Astrocyte of the cerebellum (primary cell): Measurements from ENCODE around the gene LARGE2.
"Not testable (repeated sequence)": the region's sequence is repeated elsewhere in the genome, so short reads cannot be mapped to it uniquely, and the experiment has no call there.

ENCODE experiments used
- DNase-seq: peaks from one replicate; pipeline ENCODE4 v3.0.0-alpha.2; 2011; ENCODE audit warnings: low read depth
- H3K4me3 ChIP-seq: 2 replicates; pipeline ENCODE4 v1.5.1; 2011; ENCODE audit warnings: mild to moderate bottlenecking, low read depth, low read length, moderate library complexity
- in situ Hi-C: cut with HindIII; loops from 2 replicates; pipeline ENCODE4 v1.10.0; 2017; ENCODE audit warnings: low sequenced_read_pairs
- TF ChIP-seq, protein P1 (sequence below): IDR thresholded peaks from 2 replicates; pipeline ENCODE4 v1.5.1; 2012; ENCODE audit warnings: low read length, low read depth, moderate library complexity, mild to moderate bottlenecking; ENCODE audit errors: missing control alignments

LARGE2 gene

DNA sequence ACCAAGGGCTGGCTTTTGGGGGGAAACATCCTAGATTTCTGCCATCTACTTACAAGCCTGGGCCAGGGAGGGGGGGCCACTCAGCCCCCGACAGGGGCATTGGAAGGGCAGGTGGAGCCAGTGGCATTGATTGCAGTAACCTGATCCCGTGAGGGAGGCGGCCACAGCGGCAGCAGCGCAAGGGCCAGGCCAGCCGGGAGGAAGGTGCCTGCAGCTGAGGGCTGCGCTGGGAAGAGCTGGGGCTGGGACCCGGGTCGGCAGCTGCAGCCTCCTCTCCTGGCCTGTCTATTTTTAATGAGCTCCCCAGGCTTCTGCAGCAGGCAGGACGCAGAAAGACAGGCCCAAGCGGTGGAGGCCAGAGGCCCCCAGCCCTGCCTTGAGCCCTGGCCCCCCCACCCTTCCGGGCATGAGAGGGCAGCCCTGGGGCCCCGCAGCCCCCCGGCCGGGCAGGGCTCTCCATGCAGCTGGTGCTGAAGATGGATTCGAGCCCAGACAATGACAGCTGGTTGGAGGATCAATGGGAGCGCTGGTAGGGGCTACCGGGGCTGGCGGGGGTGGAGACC is 26.0 kb upstream of the LARGE2 start:
- DNase-seq = no peak
- in situ Hi-C loops = no loop called here
- no peak overlapping the region for H3K4me3 ChIP-seq
- TF ChIP-seq, protein P1, sequence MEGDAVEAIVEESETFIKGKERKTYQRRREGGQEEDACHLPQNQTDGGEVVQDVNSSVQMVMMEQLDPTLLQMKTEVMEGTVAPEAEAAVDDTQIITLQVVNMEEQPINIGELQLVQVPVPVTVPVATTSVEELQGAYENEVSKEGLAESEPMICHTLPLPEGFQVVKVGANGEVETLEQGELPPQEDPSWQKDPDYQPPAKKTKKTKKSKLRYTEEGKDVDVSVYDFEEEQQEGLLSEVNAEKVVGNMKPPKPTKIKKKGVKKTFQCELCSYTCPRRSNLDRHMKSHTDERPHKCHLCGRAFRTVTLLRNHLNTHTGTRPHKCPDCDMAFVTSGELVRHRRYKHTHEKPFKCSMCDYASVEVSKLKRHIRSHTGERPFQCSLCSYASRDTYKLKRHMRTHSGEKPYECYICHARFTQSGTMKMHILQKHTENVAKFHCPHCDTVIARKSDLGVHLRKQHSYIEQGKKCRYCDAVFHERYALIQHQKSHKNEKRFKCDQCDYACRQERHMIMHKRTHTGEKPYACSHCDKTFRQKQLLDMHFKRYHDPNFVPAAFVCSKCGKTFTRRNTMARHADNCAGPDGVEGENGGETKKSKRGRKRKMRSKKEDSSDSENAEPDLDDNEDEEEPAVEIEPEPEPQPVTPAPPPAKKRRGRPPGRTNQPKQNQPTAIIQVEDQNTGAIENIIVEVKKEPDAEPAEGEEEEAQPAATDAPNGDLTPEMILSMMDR = no peak

DNA sequence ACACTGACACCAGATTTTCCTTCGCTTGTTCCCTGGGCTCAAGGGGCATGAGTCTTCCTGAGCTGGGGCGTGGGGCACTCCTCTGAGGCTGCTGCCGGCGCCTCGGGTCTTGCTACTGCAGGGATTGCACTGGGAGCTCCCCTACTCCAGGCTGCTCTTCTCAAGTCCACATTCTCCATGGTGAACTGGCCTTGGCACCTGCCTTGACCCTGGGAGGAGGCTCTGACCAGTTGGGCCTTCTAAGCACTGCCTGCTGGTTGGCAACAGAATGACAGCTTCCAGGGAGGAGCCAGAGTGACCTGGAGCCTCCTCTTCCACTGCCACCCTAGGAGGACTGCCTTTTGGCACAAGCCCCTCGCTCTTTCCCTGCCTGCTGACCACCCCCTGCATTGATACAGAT is 24.9 kb upstream of the LARGE2 start:
- no peak for DNase-seq
- no peak overlapping the region for H3K4me3 ChIP-seq
- TF ChIP-seq, protein P1 = no peak
- in situ Hi-C loops = no loop called here

DNA sequence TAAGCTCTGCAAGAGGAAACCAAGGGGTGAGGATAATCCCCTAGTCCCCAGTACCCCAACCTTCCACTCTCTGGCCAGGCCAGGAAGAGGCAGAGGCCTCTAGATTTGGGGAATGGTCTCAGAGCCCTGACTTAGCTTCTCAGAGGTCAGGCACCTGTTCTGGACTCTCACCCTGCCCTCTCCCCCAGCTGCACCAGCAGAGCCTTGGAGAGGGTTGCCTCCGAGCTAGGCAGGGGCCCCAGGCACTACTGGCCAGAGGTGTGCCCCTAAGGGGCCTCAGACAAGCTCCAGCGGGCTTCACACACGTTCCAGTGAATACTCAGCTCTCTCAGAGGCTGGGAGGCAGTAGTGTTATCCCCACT is 23.4 kb upstream of the LARGE2 start:
- no peak for DNase-seq
- H3K4me3 ChIP-seq = no peak overlapping the region
- in situ Hi-C loops = no loop called here
- TF ChIP-seq, protein P1 = no peak

DNA sequence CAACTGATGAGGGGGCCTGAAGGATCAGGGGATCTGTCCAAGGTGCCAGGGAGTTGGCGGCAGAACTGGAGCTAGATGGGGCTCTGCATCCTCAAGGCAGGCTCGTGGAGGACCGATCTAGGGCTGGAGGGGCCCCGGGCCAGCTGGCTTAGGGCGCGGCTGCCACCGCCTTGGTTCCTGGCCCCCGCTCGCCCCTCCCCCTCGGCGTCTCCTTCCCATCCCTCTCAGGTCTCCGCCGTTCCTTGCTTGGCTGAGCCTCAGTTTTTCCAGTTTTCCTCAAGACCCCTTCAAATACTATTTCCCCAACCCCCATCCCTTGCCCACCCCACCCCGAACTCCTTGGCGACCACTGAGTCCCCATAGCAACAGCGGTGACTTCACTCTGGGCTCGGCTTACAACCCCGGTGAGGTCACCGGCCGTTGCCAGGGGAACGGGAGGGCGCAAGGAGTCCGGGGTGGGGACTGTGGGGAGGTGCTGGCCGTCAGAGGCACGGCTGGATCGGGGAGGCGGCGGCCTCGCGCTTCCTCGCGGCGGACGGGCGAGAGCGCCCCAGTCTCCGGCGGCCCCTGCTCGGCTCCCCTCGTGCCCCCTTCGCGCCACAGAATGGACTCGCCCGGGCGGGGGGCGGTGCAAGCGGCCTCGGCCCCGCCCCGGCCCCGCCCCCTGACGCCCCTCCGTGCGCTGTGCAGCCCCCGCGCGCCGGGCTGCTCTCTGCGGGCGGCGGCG is 22.8 kb upstream of the LARGE2 start:
- TF ChIP-seq, protein P1 = no peak
- DNase-seq = peak; percentile 59
- in situ Hi-C loops = no loop called here
- peak overlapping the region; percentile 49 for H3K4me3 ChIP-seq

DNA sequence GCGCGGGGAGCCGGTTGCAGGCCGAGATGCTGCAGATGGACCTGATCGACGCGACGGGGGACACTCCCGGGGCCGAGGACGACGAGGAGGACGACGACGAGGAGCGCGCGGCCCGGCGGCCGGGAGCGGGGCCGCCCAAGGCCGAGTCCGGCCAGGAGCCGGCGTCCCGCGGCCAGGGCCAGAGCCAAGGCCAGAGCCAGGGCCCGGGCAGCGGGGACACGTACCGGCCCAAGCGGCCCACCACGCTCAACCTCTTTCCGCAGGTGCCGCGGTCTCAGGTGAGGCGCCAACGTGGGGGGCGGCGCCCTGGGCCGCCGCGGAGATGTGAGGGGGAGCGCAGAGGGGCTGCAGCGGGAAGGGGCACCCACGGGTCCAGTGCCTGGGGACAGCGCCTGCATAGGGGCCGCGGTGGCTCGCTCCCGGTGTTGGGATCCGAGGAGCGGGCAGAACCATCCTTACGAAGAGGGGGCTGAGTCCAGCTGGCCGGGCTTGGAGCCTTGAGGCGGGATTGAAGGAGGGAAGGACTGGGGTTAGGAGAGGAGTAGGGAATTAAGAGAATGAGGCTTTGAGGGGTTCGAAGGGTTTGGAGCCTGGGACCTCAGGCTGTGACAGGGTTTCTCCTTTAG is 22.2 kb upstream of the LARGE2 start:
- in situ Hi-C loops, DNase-seq: not testable (repeated sequence)
- H3K4me3 ChIP-seq = peak overlapping the region; percentile 49

DNA sequence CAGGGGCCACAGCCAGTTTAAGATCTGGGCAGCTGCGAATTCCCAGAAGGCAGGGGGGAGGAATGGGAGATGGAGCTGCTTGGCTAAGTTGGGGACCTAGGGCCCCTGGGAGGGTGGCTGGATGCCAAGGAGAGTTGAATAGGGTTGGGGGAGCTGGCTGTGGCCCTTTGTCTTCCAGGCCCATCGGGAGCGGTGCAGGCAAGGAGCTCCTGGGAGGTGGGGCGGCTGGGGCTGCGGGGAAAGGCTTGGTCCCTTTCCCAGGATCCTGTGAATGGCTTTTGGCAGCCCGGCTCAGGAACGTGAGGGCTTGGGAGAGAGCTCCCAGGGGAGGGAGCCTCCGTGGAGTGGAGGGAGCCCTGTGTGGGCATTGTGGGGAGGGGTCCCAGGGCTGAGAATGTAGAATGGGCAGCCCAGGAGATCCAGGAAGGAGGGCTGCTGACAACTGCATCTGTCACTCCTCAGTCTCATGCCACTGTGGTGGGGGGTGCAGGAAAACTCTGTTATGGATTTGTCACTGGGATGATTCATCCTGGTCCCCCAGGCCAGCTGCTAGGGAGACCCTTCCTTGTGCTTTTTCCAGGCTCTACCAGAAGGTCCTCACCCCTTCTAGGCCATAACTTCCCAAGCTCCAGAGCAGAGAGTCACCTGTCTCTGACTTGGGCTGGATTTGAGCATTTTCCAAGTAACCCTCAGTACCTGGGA is 21.4 kb upstream of the LARGE2 start:
- TF ChIP-seq, protein P1 = no peak
- DNase-seq = no peak
- in situ Hi-C loops = no loop called here
- peak overlapping the region; percentile 49 for H3K4me3 ChIP-seq
